Activated naive CD4-positive, alpha-beta T cell treated with anti-CD3 and anti-CD28 coated beads, Interleukin-2, amount 50 U/mL, for 24 hours (primary cell): ENCODE measurements around the gene KRTAP13-4.

Experiments used
- H3K27ac Mint-ChIP-seq: one replicate; pipeline ENCODE4 v1.8.0; 2021; ENCODE audit warnings: mild to moderate bottlenecking, mixed read lengths
- H3K27me3 Mint-ChIP-seq: one replicate; pipeline ENCODE4 v1.8.0; 2021; ENCODE audit warnings: mixed read lengths
- H3K36me3 Mint-ChIP-seq: one replicate; pipeline ENCODE4 v1.8.0; 2021; ENCODE audit warnings: mixed read lengths
- H3K4me1 Mint-ChIP-seq: one replicate; pipeline ENCODE4 v1.8.0; 2021; ENCODE audit warnings: mixed read lengths
- H3K4me3 Mint-ChIP-seq: one replicate; pipeline ENCODE4 v1.8.0; 2021; ENCODE audit warnings: mild to moderate bottlenecking, mixed read lengths
- H3K9me3 Mint-ChIP-seq: one replicate; pipeline ENCODE4 v1.8.0; 2021; ENCODE audit warnings: mixed read lengths

The KRTAP13-4 gene

DNA sequence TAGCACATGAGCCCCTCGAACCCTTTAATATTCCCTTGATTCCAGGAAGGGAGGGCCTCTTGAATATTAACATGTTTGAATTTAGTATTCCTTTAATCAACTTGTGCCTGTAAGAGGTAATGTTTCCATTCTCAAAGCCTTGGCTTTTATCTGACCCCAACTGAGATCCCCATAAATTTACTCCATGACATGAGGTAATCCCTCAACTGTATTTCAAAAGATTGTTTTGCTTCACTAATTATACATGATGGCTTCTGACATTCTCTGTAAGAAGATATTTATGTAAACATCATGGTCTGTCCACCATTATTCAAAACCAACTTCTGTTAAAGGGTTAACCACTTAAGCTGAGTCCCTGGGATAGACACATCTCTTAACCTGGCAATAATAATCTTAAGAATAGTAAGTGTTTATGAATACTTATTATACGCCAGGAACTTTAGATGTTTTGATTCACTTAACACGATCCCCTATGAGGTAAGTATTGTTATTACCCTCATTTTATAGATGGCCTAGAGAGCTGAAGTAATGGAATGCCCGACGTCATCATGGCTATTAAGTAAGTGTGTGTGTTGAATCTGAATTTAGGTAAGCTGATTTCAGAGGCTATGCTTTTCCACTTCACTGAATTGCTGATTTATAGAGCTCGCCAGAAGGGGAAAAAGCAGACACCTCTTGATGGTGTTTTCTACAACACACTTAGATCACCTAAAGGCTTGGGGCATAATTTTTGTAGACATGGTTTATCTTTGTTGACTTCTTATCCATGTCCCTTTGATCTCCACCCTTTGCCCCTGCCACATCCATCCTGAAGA, 39.1 kb downstream of the KRTAP13-4 start:
- Mint-ChIP-seq H3K9me3 (peaks cover 9% of the 10 kb centered on the region), H3K36me3 (peaks cover 2% of the 10 kb centered on the region), H3K4me3 (no peak overlapping the region), H3K4me1 (no peaks in the 10 kb centered on the region), H3K27ac (no peak overlapping the region), H3K27me3 (peaks cover 9% of the 10 kb centered on the region)

GRCh38 chr21:30478004-30478403, 48.0 kb downstream of the KRTAP13-4 start:
- no peaks in the 10 kb centered on the region for H3K4me1 Mint-ChIP-seq
- peaks cover 5% of the 10 kb centered on the region for H3K27me3 Mint-ChIP-seq
- no peak overlapping the region for H3K27ac Mint-ChIP-seq
- no peaks in the 10 kb centered on the region for H3K36me3 Mint-ChIP-seq
- no peak overlapping the region for H3K4me3 Mint-ChIP-seq
- H3K9me3 Mint-ChIP-seq, result peaks cover 5% of the 10 kb centered on the region

DNA sequence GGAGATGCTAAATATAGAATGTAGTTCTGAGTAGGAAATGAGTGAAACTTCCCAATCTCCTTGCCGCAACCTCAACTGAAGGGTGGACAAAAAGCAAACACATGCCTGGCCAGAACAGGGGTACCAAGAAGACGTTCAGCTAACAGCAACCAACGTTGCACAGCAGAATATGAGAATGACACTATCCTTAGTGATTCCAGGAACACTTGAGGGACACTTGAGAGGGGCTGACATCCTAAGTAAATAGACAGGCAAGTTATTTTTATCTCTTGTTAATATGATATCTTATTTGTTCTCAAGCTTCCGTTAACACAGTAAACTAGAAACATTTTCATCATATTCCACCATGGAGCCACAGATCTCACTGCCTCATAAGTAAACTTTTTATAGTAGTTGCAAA, 49.2 kb downstream of the KRTAP13-4 start:
- no peak overlapping the region for H3K4me3 Mint-ChIP-seq
- H3K36me3 Mint-ChIP-seq, result no peaks in the 10 kb centered on the region
- no peaks in the 10 kb centered on the region for H3K4me1 Mint-ChIP-seq
- peaks cover 5% of the 10 kb centered on the region for H3K27me3 Mint-ChIP-seq
- peaks cover 5% of the 10 kb centered on the region for H3K9me3 Mint-ChIP-seq
- no peak overlapping the region for H3K27ac Mint-ChIP-seq

GRCh38 chr21:30480145-30480544, 50.1 kb downstream of the KRTAP13-4 start, which contains the start of gene KRTAP19-1:
Gene KRTAP19-1 (minus strand): TSS chr21:30480367. CDS start chr21:30480317, 50 bp downstream.
- Mint-ChIP-seq H3K36me3 (no peaks in the 10 kb centered on the region), H3K27ac (no peak within 1 kb of the TSS), H3K9me3 (peaks cover 5% of the 10 kb centered on the region), H3K27me3 (peaks cover 5% of the 10 kb centered on the region), H3K4me3 (no peak within 1 kb of the TSS), H3K4me1 (no peaks in the 10 kb centered on the region)
